Skeletal muscle tissue (tissue), 4 donors: ENCODE data around the gene SLAMF1. TPM values are rescaled to one million over a fixed set of nuclear protein-coding genes. Genes with fewer than 3 reads are reported as not detected.
"Not testable (repeated sequence)": the region's sequence is repeated elsewhere in the genome, so short reads cannot be mapped to it uniquely, and the experiment has no call there.

Experiments
- H3K27ac ChIP-seq: one replicate; pipeline ENCODE4 v1.7.0; 2013; ENCODE audit warnings: mild to moderate bottlenecking, low read depth, low read length, inconsistent platforms
- H3K27me3 ChIP-seq, 3 donors: one replicate each; pipeline ENCODE4 v1.7.0; 2013; ENCODE audit warnings: low read length in 3 of 3; ENCODE audit not compliant: control insufficient read depth in 3 of 3, insufficient read depth in 3 of 3
- H3K36me3 ChIP-seq, 3 donors: one replicate each; pipeline ENCODE4 v1.7.0; 2013; ENCODE audit warnings: low read length in 3 of 3; ENCODE audit not compliant: control insufficient read depth in 3 of 3, insufficient read depth in 3 of 3
- H3K4me1 ChIP-seq, 3 donors: one replicate each; pipeline ENCODE4 v1.7.0; 2013; ENCODE audit warnings: low read length in 3 of 3, mild to moderate bottlenecking in 3 of 3; ENCODE audit not compliant: control insufficient read depth in 3 of 3, insufficient read depth in 3 of 3
- H3K4me3 ChIP-seq, 3 donors: one replicate each; pipeline ENCODE4 v1.7.0; 2013; ENCODE audit warnings: low read length in 3 of 3
- H3K9ac ChIP-seq, 3 donors: one replicate each; pipeline ENCODE4 v1.7.0; 2013; ENCODE audit warnings: low read length in 3 of 3, mild to moderate bottlenecking in 3 of 3, moderate library complexity in 2 of 3, low read depth in 1 of 3
- H3K9me3 ChIP-seq, 3 donors: one replicate each; pipeline ENCODE4 v1.7.0; 2013; ENCODE audit warnings: low read length in 3 of 3; ENCODE audit not compliant: control insufficient read depth in 3 of 3
- total RNA-seq: library from RNA; depleted of rRNA; stranded (reverse); fragments of >200 nt; gene quantifications from one replicate; pipeline ENCODE4 v1.2.3, GENCODE V29; 2014
- donor health status: Osteomylitis.

Gene SLAMF1
- total RNA-seq, 1 donor from 2014 or later: not detected

DNA sequence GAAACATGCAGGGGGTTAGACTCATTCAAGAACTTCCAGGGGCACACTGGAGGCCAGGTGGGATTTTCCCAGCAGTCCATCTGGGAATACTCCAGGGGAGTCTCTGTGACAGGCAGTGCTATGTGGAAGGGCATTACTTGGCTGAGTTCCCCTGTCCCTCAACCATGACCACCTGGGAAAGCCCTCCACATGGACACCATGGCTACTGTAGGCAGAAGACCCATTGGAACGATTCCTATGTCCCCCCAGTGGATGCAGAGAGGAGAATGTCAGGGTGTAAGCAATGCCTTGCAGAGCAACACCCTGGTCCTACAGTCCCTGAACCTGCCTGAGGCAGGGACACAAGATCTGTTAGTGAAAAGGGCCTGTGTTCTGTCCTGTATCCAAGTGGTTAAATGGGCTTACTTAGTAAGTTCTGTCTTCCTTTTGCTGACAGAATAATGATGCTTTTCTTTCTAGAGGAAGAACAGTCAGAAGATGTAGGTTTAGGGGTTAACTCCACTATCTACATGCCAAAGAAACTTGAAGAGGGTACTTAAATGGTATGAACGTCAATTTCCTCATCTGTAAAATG, 13.4 kb downstream of the SLAMF1 start:
- Histone ChIP-seq H3K9ac (no peak overlapping the region), H3K36me3 (no peaks in the 10 kb centered on the region), H3K9me3 (no peaks in the 10 kb centered on the region), H3K4me3 (no peak overlapping the region), H3K4me1 (no peaks in the 10 kb centered on the region), H3K27me3 (no peaks in the 10 kb centered on the region), H3K27ac (no peak overlapping the region)

GRCh38 chr1:160631983-160632625, 14.7 kb downstream of the SLAMF1 start:
- Histone ChIP-seq H3K36me3 (no peaks in the 10 kb centered on the region), H3K4me1 (no peaks in the 10 kb centered on the region), H3K9me3 (no peaks in the 10 kb centered on the region), H3K9ac (no peak overlapping the region), H3K27ac (no peak overlapping the region), H3K27me3 (no peaks in the 10 kb centered on the region), H3K4me3 (no peak overlapping the region)

DNA sequence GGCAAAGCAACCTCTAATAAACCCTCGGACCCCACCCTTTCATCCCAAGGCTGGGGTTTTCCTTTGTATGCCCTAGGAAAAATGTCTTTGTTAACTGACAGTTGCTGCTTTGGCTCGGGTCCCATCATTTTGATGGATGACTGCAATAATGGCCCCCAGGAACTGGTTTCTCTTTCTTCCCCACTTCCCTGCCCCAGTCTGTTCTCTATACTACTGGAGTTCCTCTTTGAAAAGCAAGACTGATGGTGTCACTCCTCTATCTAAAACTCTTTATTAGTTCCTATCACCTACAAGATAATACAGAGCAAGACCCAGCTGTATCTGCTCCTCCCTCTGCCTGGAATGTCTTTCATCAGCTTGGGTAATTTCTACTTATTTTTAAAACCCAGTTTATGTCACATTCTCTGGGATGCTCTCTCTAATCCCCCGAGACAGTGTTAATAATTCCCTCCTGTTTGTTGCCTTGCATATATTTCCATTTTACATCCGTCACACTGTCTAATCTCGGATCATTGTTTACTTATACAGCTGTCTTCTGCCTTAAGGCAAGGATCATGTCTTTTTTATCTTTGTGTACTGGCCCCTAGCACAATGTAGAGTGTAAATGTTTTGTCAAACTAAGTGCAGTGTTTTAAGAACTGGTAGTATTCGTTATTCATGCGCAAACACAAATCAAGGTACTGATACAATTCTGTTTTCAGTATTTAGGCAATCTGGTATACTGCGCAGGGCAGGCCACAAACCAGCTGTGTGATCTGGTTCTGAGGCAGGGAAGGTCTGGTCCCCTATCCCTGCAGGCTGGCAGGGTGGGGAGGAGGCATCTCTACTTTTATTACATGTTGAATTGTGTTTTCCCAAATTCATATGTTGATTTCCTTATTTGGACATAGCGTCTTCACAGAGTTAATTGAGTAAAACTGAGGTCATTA, 16.1 kb downstream of the SLAMF1 start:
- Histone ChIP-seq H3K27ac (no peak overlapping the region), H3K4me3 (no peak overlapping the region)

GRCh38 chr1:160629286-160630210, 17.3 kb downstream of the SLAMF1 start:
- Histone ChIP-seq H3K9me3 (no peaks in the 10 kb centered on the region), H3K4me3 (no peak overlapping the region), H3K9ac (no peak overlapping the region), H3K27me3 (no peaks in the 10 kb centered on the region), H3K4me1 (no peaks in the 10 kb centered on the region), H3K27ac (no peak overlapping the region), H3K36me3 (no peaks in the 10 kb centered on the region)

More for the DNA sequence above, 16.1 kb downstream of the SLAMF1 start:
- Histone ChIP-seq H3K36me3 (no peaks in the 10 kb centered on the region), H3K9ac (no peak overlapping the region), H3K27me3 (no peaks in the 10 kb centered on the region), H3K4me1 (no peaks in the 10 kb centered on the region), H3K9me3 (no peaks in the 10 kb centered on the region)

DNA sequence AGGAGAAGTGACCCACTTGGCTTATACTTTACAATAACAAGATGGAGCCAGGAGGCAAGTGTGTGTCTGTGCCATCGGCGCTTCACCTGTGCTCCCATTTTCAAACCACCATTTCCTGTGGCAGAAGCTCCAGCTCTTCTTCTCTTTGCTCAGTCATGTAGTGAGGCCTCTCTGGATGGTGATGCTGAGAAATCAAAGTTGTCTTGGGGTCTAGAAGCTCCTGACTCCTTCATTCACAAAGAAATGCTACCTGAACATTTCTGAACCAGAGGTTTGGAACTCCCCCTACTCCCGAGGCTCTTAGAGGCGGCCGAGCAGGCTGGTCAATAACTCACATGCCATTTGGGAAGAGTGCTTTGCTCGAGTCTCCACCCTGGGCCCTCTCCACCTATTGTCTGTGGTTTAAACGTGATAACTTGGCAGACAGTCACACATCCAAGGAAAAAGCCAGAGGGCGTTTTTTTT, 18.0 kb downstream of the SLAMF1 start:
- Histone ChIP-seq H3K9ac (no peak overlapping the region), H3K36me3 (no peaks in the 10 kb centered on the region), H3K4me3 (no peak overlapping the region), H3K27ac (peak overlapping the region; percentile 21), H3K9me3 (no peaks in the 10 kb centered on the region), H3K27me3 (no peaks in the 10 kb centered on the region), H3K4me1 (no peaks in the 10 kb centered on the region)

GRCh38 chr1:160627677-160628289, 19.1 kb downstream of the SLAMF1 start:
- H3K4me1 ChIP-seq, H3K27ac ChIP-seq, H3K9ac ChIP-seq, H3K4me3 ChIP-seq, H3K36me3 ChIP-seq, H3K27me3 ChIP-seq, H3K9me3 ChIP-seq: not testable (repeated sequence)

DNA sequence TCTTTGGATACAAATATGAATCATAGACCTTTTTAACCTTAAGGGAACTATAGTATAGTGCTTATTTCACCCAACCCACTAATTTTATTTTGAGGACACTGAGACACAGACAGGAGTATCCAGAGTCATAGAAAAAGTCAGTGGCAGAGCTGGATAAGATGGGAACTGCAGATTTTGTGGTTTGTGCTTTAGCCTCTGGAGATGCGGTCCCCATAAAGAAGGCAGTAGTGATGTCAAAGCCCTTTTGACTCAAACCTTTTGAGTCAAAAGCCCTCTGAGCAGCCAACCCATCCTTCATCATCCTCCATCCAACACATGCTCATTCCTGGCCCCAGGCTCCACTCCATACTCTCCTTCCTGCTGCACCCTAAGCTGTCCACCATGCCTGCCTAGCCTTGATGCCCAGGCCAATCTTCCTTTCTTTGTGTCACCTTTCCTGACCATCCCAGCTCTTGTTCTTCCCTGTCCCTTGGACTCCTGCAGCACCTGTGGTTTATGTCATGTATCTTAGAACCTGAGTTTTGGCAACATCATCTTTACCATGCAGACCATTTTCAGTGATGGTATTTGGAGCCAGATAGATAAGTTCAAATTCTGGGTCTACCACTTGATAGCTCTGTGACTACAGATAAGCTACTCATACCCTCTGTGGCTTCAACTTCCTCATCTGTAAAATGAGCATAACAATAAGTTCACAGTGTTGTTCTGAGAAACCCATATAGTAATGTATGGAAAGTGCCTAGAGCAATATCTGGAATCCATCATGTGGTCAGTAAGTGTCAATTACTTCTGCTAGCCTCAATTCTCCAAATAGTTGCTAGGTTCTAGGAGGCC, 20.1 kb downstream of the SLAMF1 start:
- no peak overlapping the region for H3K9ac ChIP-seq
- no peaks in the 10 kb centered on the region for H3K9me3 ChIP-seq
- no peak overlapping the region for H3K4me3 ChIP-seq
- H3K4me1 ChIP-seq: no peaks in the 10 kb centered on the region
- no peak overlapping the region for H3K27ac ChIP-seq
- H3K27me3 ChIP-seq: no peaks in the 10 kb centered on the region
- H3K36me3 ChIP-seq: no peaks in the 10 kb centered on the region

GRCh38 chr1:160625725-160626498, 20.9 kb downstream of the SLAMF1 start:
- Histone ChIP-seq H3K4me1 (no peaks in the 10 kb centered on the region), H3K27ac (no peak overlapping the region), H3K9me3 (no peaks in the 10 kb centered on the region), H3K27me3 (no peaks in the 10 kb centered on the region), H3K4me3 (no peak overlapping the region), H3K36me3 (no peaks in the 10 kb centered on the region), H3K9ac (no peak overlapping the region)
